WTC11 (cell line): ENCODE results near the gene CCDC3. TPM values are rescaled to one million over a fixed set of nuclear protein-coding genes. Genes with fewer than 3 reads are reported as not detected.

Experiments
- ATAC-seq: fragments of 200-7000 bp; cut with Tn5 transposase; 2 replicates; pipeline ENCODE4 v1.10.0; 2021; ENCODE audit warnings: mild to moderate bottlenecking, moderate library complexity
- CTCF ChIA-PET: fragments of 300-600 bp; sonication (Branson Sonifier 250); formaldehyde crosslinking; loops from one replicate; lab custom pipeline; 2021; ENCODE audit warnings: antibody characterized with exemption; lab: Charles Lee
- POLR2A ChIA-PET: fragments of 350-600 bp; sonication (Branson Sonifier 250); formaldehyde crosslinking; loops from one replicate; lab custom pipeline; 2021; ENCODE audit warnings: antibody characterized with exemption; lab: Charles Lee
- DNase-seq: peaks from one replicate; pipeline ENCODE4 v3.0.0; 2021; ENCODE audit warnings: low spot score
- H3K27ac Mint-ChIP-seq: 2 replicates; pipeline ENCODE4 v1.8.0; 2021; ENCODE audit warnings: mixed read lengths
- H3K27me3 Mint-ChIP-seq: 2 replicates; pipeline ENCODE4 v1.8.0; 2021; ENCODE audit warnings: low read depth, mild to moderate bottlenecking, moderate library complexity, mixed read lengths
- H3K36me3 Mint-ChIP-seq: 2 replicates; pipeline ENCODE4 v1.8.0; 2021; ENCODE audit warnings: mixed read lengths
- H3K4me1 Mint-ChIP-seq: 2 replicates; pipeline ENCODE4 v1.8.0; 2022; ENCODE audit warnings: mixed read lengths
- H3K4me3 Mint-ChIP-seq: 2 replicates; pipeline ENCODE4 v1.8.0; 2021; ENCODE audit warnings: mild to moderate bottlenecking, moderate library complexity, mixed read lengths
- H3K9me3 Mint-ChIP-seq: 2 replicates; pipeline ENCODE4 v1.8.0; 2021; ENCODE audit warnings: mixed read lengths
- ATF1 ChIP-seq: sonication (generic); formaldehyde crosslinking; IDR thresholded peaks from 2 replicates; pipeline ENCODE4 v1.8.1; 2023; ENCODE audit warnings: mild to moderate bottlenecking, moderate library complexity, missing genetic modification reagents
- CREB1 ChIP-seq: sonication (generic); formaldehyde crosslinking; IDR thresholded peaks from 2 replicates; pipeline ENCODE4 v1.8.0; 2023; ENCODE audit warnings: mild to moderate bottlenecking, missing genetic modification reagents
- CREM ChIP-seq: sonication (generic); formaldehyde crosslinking; IDR thresholded peaks from 2 replicates; pipeline ENCODE4 v1.8.1; 2022; ENCODE audit warnings: mild to moderate bottlenecking, missing genetic modification reagents, moderate library complexity
- GRHL2 ChIP-seq: fragments of 250-450 bp; sonication (Bioruptor Pico); IDR thresholded peaks from 2 replicates; pipeline ENCODE4 v1.8.0; 2022; ENCODE audit warnings: mild to moderate bottlenecking, moderate library complexity; ENCODE audit not compliant: insufficient replicate concordance, severe bottlenecking
- IRF2 ChIP-seq: sonication (generic); formaldehyde crosslinking; IDR thresholded peaks from 2 replicates; pipeline ENCODE4 v1.8.0; 2022; ENCODE audit warnings: low read depth, missing genetic modification reagents, borderline replicate concordance
- RELA ChIP-seq: sonication (generic); formaldehyde crosslinking; IDR thresholded peaks from 2 replicates; pipeline ENCODE4 v1.8.1; 2022; ENCODE audit warnings: missing genetic modification reagents, mild to moderate bottlenecking, borderline replicate concordance
- ZBTB21 ChIP-seq: sonication (generic); formaldehyde crosslinking; IDR thresholded peaks from 2 replicates; pipeline ENCODE4 v1.8.1; 2023; ENCODE audit warnings: mild to moderate bottlenecking, missing genetic modification reagents, borderline replicate concordance
- ZNF232 ChIP-seq: sonication (generic); formaldehyde crosslinking; IDR thresholded peaks from 2 replicates; pipeline ENCODE4 v1.8.0; 2022; ENCODE audit warnings: mild to moderate bottlenecking, missing genetic modification reagents
- ZNF263 ChIP-seq: sonication (generic); formaldehyde crosslinking; IDR thresholded peaks from 2 replicates; pipeline ENCODE4 v1.8.1; 2022; ENCODE audit warnings: low read depth, mild to moderate bottlenecking, moderate library complexity, missing genetic modification reagents
- ZNF423 ChIP-seq: fragments of 250-450 bp; sonication (Bioruptor Pico); IDR thresholded peaks from 2 replicates; pipeline ENCODE4 v2.1.2; 2022; ENCODE audit warnings: mild to moderate bottlenecking, moderate library complexity
- ZNF671 ChIP-seq: fragments of 250-450 bp; sonication (Bioruptor Pico); IDR thresholded peaks from 2 replicates; pipeline ENCODE4 v1.8.0; 2021; ENCODE audit warnings: mild to moderate bottlenecking
- total RNA-seq: library from RNA; stranded (reverse); gene quantifications from 3 replicates; pipeline ENCODE4 v1.2.3, GENCODE V29; 2021
- TF ChIP-seq, protein P1 (sequence below): sonication (generic); formaldehyde crosslinking; IDR thresholded peaks from 2 replicates; pipeline ENCODE4 v1.8.1; 2023; ENCODE audit warnings: mild to moderate bottlenecking, missing genetic modification reagents, moderate library complexity
- TF ChIP-seq, protein P2 (sequence below): sonication (generic); formaldehyde crosslinking; IDR thresholded peaks from 2 replicates; pipeline ENCODE4 v1.8.1; 2023; ENCODE audit warnings: mild to moderate bottlenecking, moderate library complexity, missing genetic modification reagents
- TF ChIP-seq, protein P3 (sequence below): sonication (generic); formaldehyde crosslinking; IDR thresholded peaks from 2 replicates; pipeline ENCODE4 v1.8.0; 2022; ENCODE audit warnings: mild to moderate bottlenecking, missing genetic modification reagents
- TF ChIP-seq, protein P4 (sequence below): sonication (generic); formaldehyde crosslinking; IDR thresholded peaks from 2 replicates; pipeline ENCODE4 v1.8.1; 2023; ENCODE audit warnings: mild to moderate bottlenecking, missing genetic modification reagents
- TF ChIP-seq, protein P5 (sequence below): fragments of 200-600 bp; IDR thresholded peaks from 2 replicates; pipeline ENCODE4 v1.8.0; 2022; ENCODE audit warnings: antibody characterized with exemption
- TF ChIP-seq, protein P6 (sequence below): sonication (generic); formaldehyde crosslinking; IDR thresholded peaks from 2 replicates; pipeline ENCODE4 v1.8.0; 2022; ENCODE audit warnings: mild to moderate bottlenecking, missing genetic modification reagents
- TF ChIP-seq, protein P7 (sequence below): sonication (generic); formaldehyde crosslinking; IDR thresholded peaks from 2 replicates; pipeline ENCODE4 v1.8.1; 2022; ENCODE audit warnings: low read depth, mild to moderate bottlenecking, moderate library complexity, missing genetic modification reagents, borderline replicate concordance

The CCDC3 gene
- total RNA-seq, 1 experiment from 2014 or later, result 3.5 TPM

DNA sequence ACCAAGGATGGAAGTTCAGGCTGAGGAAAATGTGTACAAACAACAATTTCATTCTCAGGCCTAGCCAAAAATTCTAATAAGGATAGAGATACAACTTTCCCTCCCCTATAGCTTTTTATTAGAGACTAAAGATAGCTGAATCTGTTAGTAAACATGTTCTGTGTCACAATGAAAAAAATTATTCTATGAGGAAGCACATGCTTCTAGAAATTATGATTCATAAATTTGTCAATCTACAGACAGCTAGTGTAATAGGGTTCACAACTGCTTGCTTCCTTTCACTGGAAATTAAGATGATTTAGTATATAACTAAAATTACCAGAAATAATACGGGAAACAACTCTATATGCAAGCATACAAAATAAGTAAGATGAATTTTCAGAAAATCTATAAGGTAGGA, 56.6 kb downstream of the CCDC3 start:
- DNase-seq, result no peak
- ChIA-PET POLR2A (no interaction called here), CTCF (interaction anchor here (0.7 kb wide), 1 partner anchor 43 kb away, joined by 3 read pairs; no protein-coding TSS in a partner anchor)

More for the DNA sequence above, 56.6 kb downstream of the CCDC3 start:
- ATAC-seq, result no peak
- Mint-ChIP-seq H3K4me1 (peaks cover 26% of the 10 kb centered on the region), H3K36me3 (peaks cover 22% of the 10 kb centered on the region), H3K4me3 (no peak overlapping the region), H3K9me3 (peaks cover 38% of the 10 kb centered on the region), H3K27me3 (no peaks in the 10 kb centered on the region; the same call in 1 of the 2 replicates), H3K27ac (no peak overlapping the region)
- TF ChIP-seq ZBTB21 (CRISPR knock-in tag), result no peak
- no peak for TF ChIP-seq ZNF232 (CRISPR knock-in tag)
- TF ChIP-seq CREM (CRISPR knock-in tag), result no peak
- no peak for TF ChIP-seq RELA
- no peak for TF ChIP-seq CREB1 (CRISPR knock-in tag)
- TF ChIP-seq, protein P1, sequence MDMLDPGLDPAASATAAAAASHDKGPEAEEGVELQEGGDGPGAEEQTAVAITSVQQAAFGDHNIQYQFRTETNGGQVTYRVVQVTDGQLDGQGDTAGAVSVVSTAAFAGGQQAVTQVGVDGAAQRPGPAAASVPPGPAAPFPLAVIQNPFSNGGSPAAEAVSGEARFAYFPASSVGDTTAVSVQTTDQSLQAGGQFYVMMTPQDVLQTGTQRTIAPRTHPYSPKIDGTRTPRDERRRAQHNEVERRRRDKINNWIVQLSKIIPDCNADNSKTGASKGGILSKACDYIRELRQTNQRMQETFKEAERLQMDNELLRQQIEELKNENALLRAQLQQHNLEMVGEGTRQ, result no peak
- TF ChIP-seq, protein P2, sequence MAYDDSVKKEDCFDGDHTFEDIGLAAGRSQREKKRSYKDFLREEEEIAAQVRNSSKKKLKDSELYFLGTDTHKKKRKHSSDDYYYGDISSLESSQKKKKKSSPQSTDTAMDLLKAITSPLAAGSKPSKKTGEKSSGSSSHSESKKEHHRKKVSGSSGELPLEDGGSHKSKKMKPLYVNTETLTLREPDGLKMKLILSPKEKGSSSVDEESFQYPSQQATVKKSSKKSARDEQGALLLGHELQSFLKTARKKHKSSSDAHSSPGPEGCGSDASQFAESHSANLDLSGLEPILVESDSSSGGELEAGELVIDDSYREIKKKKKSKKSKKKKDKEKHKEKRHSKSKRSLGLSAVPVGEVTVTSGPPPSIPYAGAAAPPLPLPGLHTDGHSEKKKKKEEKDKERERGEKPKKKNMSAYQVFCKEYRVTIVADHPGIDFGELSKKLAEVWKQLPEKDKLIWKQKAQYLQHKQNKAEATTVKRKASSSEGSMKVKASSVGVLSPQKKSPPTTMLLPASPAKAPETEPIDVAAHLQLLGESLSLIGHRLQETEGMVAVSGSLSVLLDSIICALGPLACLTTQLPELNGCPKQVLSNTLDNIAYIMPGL (CRISPR knock-in tag), result no peak
- no peak for TF ChIP-seq IRF2 (CRISPR knock-in tag)
- TF ChIP-seq ZNF423 (CRISPR knock-in tag), result no peak
- TF ChIP-seq GRHL2 (CRISPR knock-in tag), result no peak
- TF ChIP-seq ZNF263 (CRISPR knock-in tag), result no peak
- TF ChIP-seq, protein P3, sequence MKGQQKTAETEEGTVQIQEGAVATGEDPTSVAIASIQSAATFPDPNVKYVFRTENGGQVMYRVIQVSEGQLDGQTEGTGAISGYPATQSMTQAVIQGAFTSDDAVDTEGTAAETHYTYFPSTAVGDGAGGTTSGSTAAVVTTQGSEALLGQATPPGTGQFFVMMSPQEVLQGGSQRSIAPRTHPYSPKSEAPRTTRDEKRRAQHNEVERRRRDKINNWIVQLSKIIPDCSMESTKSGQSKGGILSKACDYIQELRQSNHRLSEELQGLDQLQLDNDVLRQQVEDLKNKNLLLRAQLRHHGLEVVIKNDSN (CRISPR knock-in tag), result no peak
- TF ChIP-seq, protein P4, sequence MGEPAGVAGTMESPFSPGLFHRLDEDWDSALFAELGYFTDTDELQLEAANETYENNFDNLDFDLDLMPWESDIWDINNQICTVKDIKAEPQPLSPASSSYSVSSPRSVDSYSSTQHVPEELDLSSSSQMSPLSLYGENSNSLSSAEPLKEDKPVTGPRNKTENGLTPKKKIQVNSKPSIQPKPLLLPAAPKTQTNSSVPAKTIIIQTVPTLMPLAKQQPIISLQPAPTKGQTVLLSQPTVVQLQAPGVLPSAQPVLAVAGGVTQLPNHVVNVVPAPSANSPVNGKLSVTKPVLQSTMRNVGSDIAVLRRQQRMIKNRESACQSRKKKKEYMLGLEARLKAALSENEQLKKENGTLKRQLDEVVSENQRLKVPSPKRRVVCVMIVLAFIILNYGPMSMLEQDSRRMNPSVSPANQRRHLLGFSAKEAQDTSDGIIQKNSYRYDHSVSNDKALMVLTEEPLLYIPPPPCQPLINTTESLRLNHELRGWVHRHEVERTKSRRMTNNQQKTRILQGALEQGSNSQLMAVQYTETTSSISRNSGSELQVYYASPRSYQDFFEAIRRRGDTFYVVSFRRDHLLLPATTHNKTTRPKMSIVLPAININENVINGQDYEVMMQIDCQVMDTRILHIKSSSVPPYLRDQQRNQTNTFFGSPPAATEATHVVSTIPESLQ (CRISPR knock-in tag), result no peak
- no peak for TF ChIP-seq ZNF671 (CRISPR knock-in tag)
- TF ChIP-seq, protein P5, sequence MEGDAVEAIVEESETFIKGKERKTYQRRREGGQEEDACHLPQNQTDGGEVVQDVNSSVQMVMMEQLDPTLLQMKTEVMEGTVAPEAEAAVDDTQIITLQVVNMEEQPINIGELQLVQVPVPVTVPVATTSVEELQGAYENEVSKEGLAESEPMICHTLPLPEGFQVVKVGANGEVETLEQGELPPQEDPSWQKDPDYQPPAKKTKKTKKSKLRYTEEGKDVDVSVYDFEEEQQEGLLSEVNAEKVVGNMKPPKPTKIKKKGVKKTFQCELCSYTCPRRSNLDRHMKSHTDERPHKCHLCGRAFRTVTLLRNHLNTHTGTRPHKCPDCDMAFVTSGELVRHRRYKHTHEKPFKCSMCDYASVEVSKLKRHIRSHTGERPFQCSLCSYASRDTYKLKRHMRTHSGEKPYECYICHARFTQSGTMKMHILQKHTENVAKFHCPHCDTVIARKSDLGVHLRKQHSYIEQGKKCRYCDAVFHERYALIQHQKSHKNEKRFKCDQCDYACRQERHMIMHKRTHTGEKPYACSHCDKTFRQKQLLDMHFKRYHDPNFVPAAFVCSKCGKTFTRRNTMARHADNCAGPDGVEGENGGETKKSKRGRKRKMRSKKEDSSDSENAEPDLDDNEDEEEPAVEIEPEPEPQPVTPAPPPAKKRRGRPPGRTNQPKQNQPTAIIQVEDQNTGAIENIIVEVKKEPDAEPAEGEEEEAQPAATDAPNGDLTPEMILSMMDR, result no peak
- TF ChIP-seq, protein P6, sequence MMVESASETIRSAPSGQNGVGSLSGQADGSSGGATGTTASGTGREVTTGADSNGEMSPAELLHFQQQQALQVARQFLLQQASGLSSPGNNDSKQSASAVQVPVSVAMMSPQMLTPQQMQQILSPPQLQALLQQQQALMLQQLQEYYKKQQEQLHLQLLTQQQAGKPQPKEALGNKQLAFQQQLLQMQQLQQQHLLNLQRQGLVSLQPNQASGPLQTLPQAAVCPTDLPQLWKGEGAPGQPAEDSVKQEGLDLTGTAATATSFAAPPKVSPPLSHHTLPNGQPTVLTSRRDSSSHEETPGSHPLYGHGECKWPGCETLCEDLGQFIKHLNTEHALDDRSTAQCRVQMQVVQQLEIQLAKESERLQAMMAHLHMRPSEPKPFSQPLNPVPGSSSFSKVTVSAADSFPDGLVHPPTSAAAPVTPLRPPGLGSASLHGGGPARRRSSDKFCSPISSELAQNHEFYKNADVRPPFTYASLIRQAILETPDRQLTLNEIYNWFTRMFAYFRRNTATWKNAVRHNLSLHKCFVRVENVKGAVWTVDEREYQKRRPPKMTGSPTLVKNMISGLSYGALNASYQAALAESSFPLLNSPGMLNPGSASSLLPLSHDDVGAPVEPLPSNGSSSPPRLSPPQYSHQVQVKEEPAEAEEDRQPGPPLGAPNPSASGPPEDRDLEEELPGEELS (CRISPR knock-in tag), result no peak
- TF ChIP-seq ATF1 (CRISPR knock-in tag), result no peak
- TF ChIP-seq, protein P7, sequence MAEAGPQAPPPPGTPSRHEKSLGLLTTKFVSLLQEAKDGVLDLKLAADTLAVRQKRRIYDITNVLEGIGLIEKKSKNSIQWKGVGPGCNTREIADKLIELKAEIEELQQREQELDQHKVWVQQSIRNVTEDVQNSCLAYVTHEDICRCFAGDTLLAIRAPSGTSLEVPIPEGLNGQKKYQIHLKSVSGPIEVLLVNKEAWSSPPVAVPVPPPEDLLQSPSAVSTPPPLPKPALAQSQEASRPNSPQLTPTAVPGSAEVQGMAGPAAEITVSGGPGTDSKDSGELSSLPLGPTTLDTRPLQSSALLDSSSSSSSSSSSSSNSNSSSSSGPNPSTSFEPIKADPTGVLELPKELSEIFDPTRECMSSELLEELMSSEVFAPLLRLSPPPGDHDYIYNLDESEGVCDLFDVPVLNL (CRISPR knock-in tag), result no peak
